Osteocyte (in vitro differentiated cells): ENCODE data around the gene ALDH1A2. TPM values are rescaled to one million over a fixed set of nuclear protein-coding genes. Genes with fewer than 3 reads are reported as not detected.

Source experiments
- DNase-seq: peaks from one replicate; pipeline ENCODE4 v3.0.0; 2021; ENCODE audit warnings: mixed read lengths; ENCODE audit not compliant: unreplicated experiment; ENCODE audit errors: extremely low spot score
- H3K27ac Mint-ChIP-seq: one replicate; pipeline ENCODE4 v1.8.0; 2021; ENCODE audit warnings: mild to moderate bottlenecking, mixed read lengths; ENCODE audit not compliant: unreplicated experiment
- H3K27me3 Mint-ChIP-seq: one replicate; pipeline ENCODE4 v1.8.0; 2021; ENCODE audit warnings: mixed read lengths; ENCODE audit not compliant: unreplicated experiment
- H3K36me3 Mint-ChIP-seq: one replicate; pipeline ENCODE4 v1.8.0; 2021; ENCODE audit warnings: mixed read lengths; ENCODE audit not compliant: unreplicated experiment
- H3K4me1 Mint-ChIP-seq: one replicate; pipeline ENCODE4 v1.8.0; 2021; ENCODE audit warnings: mixed read lengths; ENCODE audit not compliant: unreplicated experiment
- H3K4me3 Mint-ChIP-seq: one replicate; pipeline ENCODE4 v1.8.0; 2021; ENCODE audit warnings: mild to moderate bottlenecking, moderate library complexity, mixed read lengths; ENCODE audit not compliant: unreplicated experiment
- H3K9me3 Mint-ChIP-seq: one replicate; pipeline ENCODE4 v1.8.0; 2021; ENCODE audit warnings: mixed read lengths; ENCODE audit not compliant: unreplicated experiment
- total RNA-seq: library from RNA; stranded (reverse); gene quantifications from 2 replicates; pipeline ENCODE4 v1.2.1, GENCODE V29; 2021
- TF ChIP-seq, protein P1 (sequence below): fragments of 200-600 bp; sonication (generic); IDR thresholded peaks from 2 replicates; pipeline ENCODE4 v1.5.0; 2021; ENCODE audit warnings: antibody characterized with exemption, mild to moderate bottlenecking, moderate library complexity

The ALDH1A2 gene
- total RNA-seq, 1 donor from 2014 or later, result 0.48 TPM

DNA sequence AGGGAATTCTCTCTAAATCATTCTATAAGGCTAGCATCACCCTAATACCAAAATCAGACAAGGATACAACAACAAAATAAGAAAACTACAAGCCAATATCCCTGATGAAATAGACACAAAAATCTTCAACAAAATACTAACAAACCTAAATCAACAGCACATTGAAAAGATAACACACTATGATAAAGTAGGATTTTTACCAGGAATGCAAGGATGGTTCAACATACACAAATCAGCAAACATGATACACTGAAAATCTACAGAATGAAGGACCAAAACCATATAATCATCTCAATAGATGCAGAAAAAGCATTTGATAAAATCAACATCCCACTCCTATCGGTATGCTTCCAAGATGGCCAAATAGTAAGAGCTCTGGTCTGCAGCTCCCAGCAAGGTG, 39.5 kb downstream of the ALDH1A2 start:
- Mint-ChIP-seq H3K27ac (no peak overlapping the region), H3K4me1 (no peaks in the 10 kb centered on the region), H3K36me3 (no peaks in the 10 kb centered on the region), H3K4me3 (no peak overlapping the region), H3K27me3 (peaks cover 28% of the 10 kb centered on the region), H3K9me3 (peaks cover 30% of the 10 kb centered on the region)
- TF ChIP-seq, protein P1, sequence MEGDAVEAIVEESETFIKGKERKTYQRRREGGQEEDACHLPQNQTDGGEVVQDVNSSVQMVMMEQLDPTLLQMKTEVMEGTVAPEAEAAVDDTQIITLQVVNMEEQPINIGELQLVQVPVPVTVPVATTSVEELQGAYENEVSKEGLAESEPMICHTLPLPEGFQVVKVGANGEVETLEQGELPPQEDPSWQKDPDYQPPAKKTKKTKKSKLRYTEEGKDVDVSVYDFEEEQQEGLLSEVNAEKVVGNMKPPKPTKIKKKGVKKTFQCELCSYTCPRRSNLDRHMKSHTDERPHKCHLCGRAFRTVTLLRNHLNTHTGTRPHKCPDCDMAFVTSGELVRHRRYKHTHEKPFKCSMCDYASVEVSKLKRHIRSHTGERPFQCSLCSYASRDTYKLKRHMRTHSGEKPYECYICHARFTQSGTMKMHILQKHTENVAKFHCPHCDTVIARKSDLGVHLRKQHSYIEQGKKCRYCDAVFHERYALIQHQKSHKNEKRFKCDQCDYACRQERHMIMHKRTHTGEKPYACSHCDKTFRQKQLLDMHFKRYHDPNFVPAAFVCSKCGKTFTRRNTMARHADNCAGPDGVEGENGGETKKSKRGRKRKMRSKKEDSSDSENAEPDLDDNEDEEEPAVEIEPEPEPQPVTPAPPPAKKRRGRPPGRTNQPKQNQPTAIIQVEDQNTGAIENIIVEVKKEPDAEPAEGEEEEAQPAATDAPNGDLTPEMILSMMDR, result no peak
- DNase-seq, result no peak

DNA sequence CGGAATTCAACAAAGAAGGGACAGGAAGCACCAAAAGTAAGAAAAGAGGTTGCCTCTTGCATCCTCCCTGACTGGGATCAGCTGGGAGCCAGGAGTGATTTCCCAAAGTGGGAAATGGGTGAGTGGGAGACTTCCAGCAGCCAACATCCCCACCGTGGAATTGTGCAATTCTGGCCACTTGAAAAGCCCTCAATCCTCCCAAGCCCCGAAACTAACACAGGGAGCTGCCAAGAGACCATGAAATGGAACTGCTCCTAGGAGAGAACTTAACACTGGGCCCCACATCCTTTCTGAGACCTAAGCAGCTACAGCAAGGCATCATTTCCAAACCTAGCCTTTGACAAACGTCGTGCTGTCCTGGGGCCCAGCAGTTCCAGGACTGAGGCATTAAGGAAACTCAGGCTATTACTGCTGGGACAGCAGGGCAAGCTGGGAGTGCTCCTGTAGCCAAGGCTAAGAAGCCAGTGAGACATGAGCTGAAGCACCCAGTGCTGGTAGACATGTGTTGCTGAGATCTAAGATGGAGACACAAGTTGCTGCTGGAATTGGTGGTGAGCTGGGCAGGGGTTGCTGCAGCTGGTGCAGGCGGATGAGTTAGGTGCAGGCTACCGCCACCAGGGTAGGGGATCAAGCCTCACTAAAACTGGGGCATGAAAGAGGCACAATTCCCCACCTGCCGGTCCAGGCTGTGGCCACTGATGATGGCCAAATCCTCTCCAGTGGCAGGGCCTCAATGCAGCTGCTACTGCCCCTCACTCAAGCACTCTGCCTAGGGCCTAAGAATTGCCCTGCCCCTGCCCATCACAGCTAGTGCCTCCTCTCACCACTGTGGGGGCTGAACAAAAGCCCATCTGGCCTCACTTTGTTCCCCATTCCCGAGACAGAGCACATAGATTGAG, 43.9 kb downstream of the ALDH1A2 start:
- peaks cover 3% of the 10 kb centered on the region for H3K4me1 Mint-ChIP-seq
- TF ChIP-seq, protein P1, result no peak
- DNase-seq, result no peak
- H3K36me3 Mint-ChIP-seq, result no peaks in the 10 kb centered on the region
- no peak overlapping the region for H3K4me3 Mint-ChIP-seq
- H3K27me3 Mint-ChIP-seq, result peaks cover 5% of the 10 kb centered on the region
- H3K9me3 Mint-ChIP-seq, result peaks cover 23% of the 10 kb centered on the region
- H3K27ac Mint-ChIP-seq, result no peak overlapping the region

DNA sequence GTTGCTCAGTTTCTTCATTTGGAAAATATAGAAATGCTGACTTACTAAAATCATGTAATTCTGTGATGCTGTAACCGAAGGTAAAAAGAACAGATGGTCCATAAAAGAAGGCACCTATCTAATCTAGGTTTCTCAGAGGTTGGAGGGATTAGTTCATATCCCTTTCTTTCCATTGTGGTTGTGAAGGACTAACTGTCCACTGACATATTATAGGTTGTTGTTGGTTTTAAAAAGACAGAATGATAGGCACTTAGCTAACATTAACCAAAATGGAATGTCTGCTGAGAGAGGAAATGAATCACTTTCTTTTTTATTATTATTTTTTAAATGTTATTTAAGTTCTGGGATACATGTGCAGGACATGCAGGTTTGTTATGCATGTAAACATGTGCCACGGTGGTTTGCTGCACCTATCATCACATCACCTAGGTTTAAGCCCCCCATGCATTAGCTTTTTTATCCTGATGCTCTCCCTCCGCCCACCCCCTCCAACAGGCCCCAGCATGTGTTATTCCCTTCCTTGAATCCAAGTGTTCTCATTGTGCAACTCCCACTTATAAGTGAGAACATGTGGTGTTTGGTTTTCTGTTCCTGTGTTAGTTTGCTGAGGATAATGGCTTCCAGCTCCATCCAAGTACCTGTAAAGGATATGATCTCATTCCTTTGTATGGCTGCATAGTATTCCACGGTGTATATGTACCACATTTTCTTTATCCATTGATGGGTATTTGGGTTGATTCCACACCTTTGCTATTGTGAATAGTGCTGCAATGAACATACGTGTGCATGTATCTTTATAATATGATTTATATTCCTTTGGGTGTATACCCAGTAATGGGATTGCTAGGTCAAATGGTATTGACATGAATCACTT, 45.8 kb downstream of the ALDH1A2 start:
- Mint-ChIP-seq H3K27me3 (peaks cover 5% of the 10 kb centered on the region), H3K4me3 (no peak overlapping the region), H3K4me1 (peaks cover 3% of the 10 kb centered on the region), H3K27ac (no peak overlapping the region), H3K9me3 (peaks cover 7% of the 10 kb centered on the region), H3K36me3 (no peaks in the 10 kb centered on the region)
- no peak for DNase-seq
- TF ChIP-seq, protein P1, result no peak

DNA sequence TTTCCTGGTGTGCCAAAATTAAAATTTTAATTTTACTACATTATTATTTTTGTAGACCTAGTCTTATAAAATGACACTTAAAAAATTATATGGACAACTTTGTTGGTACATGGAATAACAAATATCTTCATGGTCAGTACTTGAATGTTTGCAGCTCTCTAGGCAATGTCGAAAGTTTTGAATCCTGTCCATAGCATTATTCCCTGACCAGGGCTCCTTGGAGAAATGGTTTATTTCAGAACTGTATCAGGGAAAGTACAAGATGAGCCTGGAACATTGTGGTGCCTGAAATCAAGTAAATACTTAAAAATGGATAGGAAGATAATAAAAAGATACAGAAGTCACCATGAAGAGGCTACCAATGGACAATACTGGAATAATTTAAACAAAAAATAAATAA, 47.6 kb downstream of the ALDH1A2 start:
- H3K4me1 Mint-ChIP-seq, result peaks cover 3% of the 10 kb centered on the region
- no peak overlapping the region for H3K4me3 Mint-ChIP-seq
- TF ChIP-seq, protein P1, result no peak
- H3K36me3 Mint-ChIP-seq, result no peaks in the 10 kb centered on the region
- no peak overlapping the region for H3K27ac Mint-ChIP-seq
- no peak for DNase-seq
- H3K9me3 Mint-ChIP-seq, result no peaks in the 10 kb centered on the region
- H3K27me3 Mint-ChIP-seq, result peaks cover 4% of the 10 kb centered on the region
